Measurements from ENCODE around the gene MPV17L.

- TF ChIP-seq POLR2A (IDR thresholded peaks at IDR 0.05) (no peak), CTCF (IDR thresholded peaks at IDR 0.05) (no peak)
Measured at GRCh38 chr16:15446901-15447300, 51.3 kb downstream of the MPV17L start.

All from vagina (tissue), 2 donors.